NCI-H2227 treated with DMSO at 0.1 percent for 48 hours (cell line): ENCODE results near the gene HIRIP3.
"Not testable (repeated sequence)": the region's sequence is repeated elsewhere in the genome, so short reads cannot be mapped to it uniquely, and the experiment has no call there.

Experiments
- DNase-seq: peaks from one replicate; lab custom pipeline; 2025; lab: John Stamatoyannopoulos, UW

HIRIP3 gene, protein sequence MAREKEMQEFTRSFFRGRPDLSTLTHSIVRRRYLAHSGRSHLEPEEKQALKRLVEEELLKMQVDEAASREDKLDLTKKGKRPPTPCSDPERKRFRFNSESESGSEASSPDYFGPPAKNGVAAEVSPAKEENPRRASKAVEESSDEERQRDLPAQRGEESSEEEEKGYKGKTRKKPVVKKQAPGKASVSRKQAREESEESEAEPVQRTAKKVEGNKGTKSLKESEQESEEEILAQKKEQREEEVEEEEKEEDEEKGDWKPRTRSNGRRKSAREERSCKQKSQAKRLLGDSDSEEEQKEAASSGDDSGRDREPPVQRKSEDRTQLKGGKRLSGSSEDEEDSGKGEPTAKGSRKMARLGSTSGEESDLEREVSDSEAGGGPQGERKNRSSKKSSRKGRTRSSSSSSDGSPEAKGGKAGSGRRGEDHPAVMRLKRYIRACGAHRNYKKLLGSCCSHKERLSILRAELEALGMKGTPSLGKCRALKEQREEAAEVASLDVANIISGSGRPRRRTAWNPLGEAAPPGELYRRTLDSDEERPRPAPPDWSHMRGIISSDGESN

DNA sequence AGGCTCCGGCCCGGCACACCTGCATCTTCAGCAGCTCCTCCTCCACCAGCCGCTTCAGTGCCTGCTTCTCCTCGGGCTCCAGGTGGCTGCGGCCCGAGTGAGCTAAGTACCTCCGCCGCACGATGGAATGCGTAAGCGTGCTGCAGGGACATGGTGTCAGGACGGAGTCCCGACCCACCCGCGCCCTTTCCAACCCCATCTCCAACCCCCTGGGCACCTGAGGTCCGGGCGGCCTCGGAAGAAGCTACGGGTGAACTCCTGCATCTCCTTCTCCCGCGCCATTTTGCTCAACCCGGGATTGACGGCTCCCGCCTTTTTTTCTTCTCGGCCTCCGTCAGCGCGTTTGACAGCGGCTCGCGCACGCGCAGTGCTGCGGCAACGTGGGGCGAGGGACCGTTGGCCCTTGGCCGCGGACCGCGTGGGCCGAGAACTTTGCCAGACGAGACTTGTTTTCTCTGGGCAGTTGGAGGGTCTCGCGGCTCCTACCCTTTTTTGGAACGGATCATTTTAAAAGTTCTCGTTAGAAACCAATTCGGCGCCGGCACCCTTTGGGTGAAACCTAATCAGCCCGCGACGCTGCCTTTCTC lies at the start of gene HIRIP3:
TSS of gene HIRIP3 (minus strand) at position 294 of the 587 bp plus-strand sequence. CDS start at position 282, 12 bp downstream.
- DNase-seq: peak; percentile 82

DNA sequence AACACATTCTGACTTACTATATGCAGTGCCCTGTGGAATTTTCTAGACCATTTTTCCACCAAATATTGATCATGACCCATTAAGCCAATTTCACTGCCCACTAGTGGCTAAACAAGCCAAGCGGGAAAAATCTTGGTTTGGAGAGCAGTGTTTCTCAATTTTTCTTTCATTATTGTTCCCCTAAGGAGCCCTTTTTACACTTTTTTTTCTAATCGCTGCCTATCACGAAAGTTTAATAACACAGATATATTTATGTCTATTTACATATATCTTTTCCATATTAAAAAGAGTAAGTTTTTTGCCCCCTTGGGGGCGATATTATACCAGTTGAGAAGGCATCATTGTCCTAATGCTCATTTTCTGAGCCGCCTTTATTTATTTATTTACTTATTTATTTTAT lies 46.4 kb upstream of the HIRIP3 start:
- DNase-seq: no peak

DNA sequence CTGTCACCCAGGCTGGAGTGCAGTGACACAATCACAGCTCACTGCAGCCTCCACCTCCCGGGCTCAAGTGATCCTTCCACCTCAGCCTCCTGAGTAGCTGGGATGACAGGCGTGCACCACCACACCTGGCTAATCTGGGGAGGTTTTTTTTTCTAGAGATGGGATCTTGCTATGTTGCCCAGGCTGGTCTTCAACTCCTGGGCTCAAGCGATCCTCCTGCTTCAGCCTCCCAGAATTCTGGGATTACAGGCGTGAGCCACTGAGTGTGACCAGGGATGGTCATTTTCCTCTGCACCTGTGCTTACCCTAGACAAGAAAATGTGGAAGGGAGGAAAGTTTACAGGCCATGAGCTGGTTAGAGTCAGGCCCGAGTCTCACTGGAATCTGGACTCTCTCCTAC lies 45.3 kb upstream of the HIRIP3 start:
- not testable (repeated sequence) for DNase-seq

DNA sequence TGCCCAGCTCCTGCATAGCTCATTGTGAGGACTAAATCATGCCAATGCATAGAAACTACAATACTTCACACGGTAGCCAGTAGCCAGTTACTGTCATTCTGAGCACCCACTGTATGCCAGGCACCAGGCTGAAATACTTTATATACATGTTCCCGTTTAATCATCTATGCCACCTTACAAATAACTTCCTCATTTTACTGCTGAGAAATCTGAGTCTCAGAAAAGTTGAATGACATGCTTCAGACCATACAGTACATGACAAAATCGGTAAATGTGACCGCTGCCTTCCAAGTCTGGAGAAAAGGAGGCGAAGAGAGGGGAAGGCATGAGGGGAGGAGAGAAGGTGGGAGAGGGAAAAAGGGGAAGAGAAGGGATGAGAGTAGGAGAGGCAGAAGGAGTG lies 44.8 kb upstream of the HIRIP3 start:
- DNase-seq: no peak

DNA sequence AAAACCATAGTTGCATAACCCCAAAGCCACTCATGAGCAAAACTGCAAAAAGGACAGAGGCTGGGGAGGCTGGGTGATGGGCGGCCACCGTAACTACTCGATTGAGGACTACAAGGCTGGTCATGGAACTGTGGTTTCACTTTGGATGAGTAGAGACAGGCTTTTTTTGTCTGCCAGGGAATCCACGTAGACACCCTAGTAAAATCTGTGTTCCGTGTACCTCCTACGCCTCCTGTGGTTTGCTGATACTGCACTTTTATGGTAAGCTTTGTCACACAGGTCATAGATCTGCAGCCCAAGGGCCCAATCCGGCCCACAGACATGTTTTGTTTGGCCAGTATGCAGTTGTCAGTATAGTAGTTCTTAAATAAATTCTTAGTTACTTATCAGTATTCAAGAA lies 37.9 kb upstream of the HIRIP3 start:
- no peak for DNase-seq

DNA sequence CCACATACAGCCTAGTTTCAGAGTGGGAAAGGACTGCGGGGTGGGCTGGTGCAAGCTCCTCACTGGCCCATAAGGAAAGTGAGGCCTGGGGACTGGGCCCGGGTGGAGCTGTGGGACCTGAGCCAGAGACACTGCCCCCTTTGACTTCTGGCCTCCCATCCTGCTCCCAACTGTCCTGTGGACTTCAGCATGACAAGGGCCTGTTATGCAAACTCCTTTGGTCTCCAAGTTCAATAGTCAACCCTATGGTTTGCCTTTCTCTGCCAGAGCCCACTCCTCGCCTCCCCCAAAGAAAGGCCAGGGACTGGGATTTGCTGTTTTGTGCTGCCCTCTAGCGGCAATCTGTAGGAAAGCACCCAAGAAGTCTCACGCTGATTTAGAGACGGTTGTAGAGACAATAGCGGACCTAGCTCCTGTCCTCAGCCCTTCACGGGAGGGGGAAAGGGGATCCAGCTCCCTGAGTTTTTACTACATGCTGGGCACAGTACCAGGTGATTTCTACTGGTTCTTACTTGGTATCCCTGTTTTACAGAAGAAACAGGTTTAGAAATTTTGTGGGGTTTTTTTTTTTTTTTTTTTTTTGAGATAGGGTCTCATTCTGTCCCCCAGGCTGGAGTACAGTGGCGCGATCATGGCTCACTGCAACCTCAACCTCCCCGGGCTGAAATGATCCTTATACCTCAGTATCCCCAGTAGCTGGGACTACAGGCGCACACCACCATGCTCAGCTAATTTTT lies 36.8 kb upstream of the HIRIP3 start:
- peak; percentile 85 for DNase-seq

DNA sequence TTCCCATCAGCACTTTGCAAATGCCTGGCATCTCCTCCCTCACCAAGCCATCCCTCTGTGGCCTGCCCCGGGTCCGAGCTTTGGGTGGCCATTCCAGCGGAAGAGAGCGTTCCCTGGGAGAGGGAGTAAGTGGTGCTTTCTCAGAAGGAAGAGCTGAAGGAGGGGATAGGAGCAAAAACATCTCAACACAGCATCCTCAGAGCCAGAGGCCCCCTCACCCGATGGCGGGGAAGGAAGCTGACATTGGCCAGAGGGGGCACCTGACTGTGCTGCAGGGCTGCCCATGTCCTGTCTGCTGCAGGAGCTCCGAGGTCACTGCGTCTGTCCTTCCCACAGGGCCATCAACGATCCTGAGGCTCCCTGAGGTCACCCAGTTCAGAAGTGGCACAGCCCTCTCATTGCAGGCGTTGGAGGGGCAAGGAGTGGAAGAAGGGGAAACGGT lies 36.1 kb upstream of the HIRIP3 start:
- DNase-seq: no peak

DNA sequence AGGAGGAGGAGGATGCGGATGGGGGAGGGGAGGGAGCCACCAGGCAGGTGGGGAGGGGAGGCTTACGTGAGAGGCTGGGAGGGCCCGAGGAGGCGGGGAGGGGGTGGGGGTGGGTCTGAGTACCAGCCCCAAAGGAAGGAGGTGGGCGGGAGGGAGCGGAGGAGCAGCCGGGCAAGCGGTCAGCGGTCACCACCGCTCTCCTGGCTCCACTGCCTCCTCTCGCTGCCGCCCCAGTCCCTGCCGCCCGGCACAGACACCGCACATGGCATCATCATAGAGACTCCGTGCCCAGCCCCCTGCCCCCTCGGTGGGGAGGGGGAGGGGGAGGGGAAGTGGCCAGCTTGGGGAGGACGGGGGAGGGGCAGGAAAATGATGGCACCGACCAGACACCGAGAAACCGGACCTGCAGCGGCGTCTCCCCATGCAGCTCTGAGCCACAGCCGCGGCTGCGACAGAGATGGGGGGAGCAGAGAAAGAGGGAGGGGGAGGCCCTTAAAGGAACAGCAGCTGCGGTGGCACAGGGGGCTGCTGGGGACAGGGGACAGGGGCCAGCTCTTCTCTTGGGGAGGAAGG lies 35.5 kb upstream of the HIRIP3 start, which contains the start of gene TLCD3B:
TSS of gene TLCD3B (minus strand) at position 431 of the 573 bp plus-strand sequence. CDS start 744 bp downstream, outside the sequence.
- DNase-seq: peak; percentile 49

DNA sequence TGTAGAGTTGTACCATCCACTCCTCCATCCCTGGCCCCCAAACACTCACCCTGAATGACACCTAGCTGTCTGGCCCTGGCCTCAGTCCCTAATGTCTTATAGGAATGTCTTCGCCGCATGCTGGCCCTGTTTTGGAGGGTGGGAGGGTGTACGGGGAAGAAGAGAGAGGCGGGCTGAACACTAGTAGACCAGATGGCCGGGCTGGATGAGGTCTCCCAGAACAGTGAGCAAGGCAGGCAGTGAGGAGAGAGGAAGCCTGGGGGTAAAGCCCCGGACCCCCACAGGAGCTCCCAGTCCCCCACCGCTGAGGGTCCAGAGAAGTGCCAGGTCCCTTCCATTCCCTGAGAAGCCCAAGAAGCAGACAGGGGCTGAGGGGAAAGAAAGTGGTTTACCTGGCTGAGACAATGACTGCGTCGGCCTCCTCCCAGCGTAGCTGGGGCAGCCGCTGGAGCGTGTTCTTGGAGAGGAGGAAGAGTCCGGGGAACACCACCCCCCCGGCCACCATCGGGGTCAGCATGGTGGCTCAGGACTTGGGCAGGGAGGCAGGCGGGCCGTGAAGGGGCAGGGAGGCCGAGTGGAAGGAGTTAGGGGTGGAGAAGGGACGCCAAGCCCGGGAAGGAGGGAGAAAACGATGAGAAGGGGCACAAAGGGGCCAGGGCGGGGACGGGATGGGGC lies 34.7 kb upstream of the HIRIP3 start:
- no peak for DNase-seq

DNA sequence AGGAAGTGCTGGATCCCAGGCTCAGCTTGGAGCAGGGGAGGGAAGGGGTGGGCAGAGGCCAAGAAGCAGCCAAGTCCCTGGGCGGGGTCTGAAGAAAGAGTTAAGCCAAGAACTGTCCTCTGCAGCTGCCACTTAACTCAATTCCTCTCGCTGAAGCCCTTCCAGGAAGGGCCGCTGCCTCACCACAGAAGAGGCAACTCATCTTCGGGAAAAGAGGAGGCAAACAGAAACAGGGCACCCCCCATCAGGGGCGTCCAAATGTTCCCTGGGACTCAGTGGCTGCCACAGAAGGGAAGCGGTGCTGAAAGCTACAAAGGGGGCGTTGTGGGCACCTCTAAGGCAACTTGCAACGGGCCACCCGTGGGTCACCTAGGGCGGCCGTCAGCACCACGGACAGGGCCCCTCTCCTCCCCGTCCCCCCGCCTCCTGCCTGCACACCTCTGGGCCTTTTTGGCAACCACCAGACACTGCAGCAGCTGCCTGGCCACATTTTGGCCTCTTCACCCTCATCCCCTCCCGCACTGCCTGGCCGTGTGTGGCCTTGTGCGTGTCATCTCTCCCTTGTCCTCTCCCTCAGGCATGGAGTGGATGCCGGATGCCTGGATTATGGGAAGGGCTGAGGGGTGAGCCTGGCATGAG lies 33.1 kb upstream of the HIRIP3 start:
- no peak for DNase-seq

DNA sequence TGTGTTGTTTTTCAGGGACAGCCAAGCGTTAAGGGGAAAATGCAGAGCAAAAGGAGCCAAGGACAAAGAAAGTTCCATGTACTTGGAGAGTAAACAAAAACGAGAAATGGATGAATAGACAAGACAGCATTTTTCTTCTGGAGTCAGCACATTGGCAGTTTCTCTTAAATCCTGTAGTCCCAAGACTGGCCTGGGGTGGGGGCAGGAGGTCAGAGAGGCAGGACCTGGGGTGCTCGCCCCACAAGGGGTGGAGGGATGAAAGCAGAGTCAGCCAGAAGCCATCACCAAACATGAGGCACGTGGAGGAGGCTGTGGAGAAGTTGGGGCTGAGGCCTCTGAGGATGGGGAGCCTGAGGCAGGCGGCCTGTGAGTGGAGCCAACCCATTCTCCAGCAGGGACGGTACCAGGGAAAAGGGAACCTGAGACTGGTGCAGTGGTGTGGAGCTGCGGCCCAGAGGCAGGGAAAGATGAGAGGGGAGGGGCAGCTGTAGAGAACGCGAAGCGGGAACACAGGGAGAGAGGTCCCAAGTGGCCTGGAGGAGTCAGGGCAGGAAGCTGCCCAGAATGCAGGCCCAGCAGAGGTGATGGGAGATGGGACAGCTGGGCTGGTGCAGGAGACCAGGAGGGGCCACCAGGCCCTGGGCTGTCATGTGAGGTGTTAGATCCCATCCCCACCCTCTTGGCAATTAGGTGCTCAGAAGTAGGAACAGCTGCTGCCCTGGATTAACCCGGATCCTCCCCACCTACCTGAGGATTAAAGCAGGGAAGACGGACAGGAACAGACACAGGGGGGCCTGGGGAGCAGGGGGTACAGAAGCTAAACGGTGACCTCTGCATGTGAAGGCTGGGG lies 32.4 kb upstream of the HIRIP3 start:
- DNase-seq: no peak

DNA sequence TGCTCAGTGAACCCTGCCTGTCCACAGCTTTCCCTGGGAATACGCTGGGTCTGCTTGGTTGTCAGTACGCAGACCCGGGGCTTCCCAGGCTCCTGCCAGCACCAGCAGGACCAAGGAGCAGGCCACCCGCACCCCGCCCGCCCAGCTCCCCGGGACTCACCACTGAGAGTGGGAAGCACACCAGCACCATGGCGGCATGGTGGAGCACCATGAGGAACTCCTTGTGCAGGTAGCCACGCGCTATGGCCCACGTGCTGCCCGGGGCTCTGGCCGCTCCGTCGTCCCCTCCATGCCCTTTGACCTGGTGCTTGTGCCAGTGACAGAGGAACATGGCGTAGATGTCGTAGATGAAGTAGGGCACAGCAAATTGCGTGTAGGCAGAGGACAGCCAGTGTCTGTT lies 31.0 kb upstream of the HIRIP3 start:
- no peak for DNase-seq

DNA sequence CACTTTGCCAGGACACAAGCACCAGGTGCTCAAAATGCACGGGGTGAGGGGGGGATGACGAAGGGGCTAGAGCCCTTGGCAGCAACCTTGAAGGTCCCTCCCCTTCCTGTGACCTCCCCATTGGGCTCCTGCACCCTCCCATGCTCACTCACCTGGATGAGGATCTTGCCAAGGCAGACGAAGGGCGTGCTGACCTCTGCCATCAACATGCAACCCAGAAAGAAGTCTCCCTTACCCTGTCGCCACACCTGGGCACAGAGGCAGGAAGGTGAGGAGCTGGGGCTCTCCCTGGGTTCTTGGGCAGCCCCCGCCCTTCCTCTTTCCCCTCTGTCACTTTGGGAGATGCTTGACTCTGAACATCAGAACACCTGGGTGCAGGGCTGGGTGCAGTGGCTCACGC lies 30.2 kb upstream of the HIRIP3 start:
- DNase-seq: no peak

DNA sequence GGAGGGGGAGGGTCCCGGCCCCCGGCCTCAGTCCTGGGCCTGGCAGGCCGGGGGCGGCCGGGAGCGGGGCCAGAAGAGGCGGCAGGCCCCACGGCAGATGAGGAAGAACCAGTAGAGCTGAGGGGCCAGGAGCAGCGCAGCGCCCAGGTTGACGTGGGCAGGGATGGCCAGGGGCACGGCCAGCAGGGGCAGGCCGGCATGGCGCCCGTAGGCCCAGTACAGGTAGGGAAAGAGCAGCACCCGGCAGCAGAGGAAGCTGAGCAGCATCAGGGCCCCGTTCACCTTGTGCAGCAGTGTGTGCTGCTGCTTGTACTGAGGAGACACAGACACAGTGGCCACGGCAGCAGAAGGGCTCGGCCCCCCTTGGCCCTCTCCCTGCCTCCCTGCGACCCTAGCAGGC lies 29.7 kb upstream of the HIRIP3 start:
- DNase-seq: no peak

DNA sequence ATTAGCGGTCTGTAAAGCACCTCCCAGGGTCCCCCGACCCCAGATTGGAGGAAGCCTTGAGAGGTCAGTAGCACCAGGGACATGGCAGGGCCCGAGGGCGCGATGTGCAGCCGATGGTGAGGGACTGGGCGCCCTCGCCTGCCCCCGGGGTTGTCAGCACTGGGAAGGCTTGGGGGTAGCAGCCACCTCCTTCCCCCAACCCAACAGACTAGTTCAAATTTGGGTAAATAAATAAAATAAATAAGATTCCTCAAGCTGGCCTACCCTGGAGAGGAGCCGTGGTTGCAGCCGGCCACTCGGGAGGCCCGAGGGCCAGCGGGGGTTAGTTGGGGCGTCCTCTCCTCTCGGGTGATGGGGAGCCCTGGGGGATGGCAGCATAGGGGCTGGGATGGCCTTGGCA lies 29.0 kb upstream of the HIRIP3 start:
- no peak for DNase-seq

DNA sequence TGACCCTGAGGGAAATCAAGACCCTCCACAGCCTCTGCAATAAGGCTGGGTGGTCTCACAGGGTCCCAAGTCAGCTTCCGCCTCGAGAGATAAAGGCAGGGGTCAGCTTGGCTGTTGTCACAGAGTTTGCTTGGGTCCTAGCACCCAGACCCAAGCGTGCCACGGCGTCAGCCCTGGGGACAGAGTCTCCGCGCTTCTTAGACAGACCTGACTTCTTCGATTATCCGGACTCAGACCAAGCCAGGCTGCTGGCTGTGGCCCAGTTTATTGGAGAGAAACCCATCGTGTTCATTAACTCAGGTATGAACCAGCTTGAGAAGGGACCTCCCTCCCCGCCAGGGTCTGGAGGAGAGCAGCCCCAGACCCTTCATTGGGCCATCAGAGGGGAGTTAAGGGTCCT lies 28.2 kb upstream of the HIRIP3 start:
- no peak for DNase-seq

DNA sequence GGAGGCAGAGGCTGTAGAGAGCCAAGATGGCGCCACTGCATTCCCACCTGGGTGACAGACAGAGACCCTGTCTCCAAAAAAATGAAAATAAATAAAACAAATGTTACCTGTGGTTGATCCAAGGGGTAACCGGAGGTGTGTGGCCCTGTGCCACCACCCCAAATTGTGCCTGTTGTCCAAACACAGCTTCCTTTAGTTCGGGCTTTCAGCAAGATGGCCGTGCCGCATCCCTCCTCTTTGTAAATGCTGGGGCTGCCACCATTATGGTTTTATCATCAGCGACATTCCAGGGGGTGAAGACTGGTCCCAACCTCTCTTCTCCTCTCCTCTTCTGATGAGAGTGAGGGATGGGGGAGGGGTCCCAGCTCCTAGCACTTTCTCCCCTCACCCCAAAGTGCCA lies 27.5 kb upstream of the HIRIP3 start, which contains the start of gene C16orf92:
TSS of gene C16orf92 (plus strand) at position 312 of the 400 bp plus-strand sequence. CDS start 143 bp downstream, outside the sequence.
- no peak for DNase-seq

DNA sequence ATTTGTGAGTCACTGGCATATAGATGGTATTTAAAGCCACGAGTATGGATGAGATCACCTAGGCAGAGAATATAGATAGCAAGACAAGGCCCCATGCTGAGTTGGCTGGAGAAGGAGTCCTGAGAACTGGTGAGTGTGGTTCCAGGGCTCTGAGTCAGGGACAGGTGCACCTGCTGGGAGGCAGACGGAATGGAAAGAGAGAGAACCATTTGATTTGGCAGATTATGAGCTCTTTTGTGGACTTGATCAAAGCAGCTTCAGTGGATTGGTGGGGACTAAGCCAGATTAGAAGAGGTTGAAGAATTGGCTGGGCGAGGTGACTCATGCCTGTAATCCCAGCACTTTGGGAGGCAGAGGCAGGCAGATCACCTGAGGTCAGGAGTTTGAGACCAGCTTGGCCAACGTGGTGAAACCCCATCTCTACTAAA lies 23.3 kb upstream of the HIRIP3 start:
- no peak for DNase-seq

DNA sequence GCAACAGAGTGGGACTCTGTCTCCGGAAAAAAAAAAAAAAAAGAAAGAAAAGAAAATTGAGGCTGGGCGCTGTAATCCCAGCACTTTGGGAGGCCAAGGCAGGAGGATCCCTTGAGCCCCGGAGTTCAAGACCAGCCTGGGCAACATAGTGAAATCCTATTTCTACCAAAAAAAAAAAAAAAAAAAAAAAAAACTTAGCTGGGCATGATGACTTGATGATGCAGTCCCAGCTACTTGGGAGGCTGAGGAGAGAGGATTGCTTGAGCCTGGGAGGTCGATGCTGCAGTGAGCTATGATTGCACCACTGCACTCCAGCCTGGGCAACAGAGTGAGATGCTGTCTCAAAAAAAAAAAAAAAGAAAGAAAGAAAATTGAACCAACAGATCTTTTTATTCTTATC lies 22.5 kb upstream of the HIRIP3 start:
- DNase-seq: not testable (repeated sequence)

DNA sequence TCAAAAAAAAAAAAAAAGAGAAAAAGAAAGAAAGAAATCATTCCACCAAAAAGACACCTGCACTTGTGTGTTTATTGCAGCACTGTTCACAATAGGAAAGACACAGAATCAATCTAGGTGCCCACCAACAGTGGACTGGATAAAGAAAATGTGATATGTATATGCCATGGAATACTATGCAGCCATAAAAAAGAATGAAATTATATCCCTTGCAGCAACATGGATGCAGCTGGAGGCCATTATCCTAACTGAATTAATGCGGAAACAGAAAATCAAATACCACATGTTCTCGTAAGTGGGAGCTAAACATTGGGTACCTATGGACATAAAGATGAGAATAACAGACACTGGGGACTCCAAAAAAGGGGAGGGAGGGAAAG lies 21.9 kb upstream of the HIRIP3 start:
- no peak for DNase-seq
